ENCODE results near the gene MAPKAPK2.

MAPKAPK2 gene

DNA sequence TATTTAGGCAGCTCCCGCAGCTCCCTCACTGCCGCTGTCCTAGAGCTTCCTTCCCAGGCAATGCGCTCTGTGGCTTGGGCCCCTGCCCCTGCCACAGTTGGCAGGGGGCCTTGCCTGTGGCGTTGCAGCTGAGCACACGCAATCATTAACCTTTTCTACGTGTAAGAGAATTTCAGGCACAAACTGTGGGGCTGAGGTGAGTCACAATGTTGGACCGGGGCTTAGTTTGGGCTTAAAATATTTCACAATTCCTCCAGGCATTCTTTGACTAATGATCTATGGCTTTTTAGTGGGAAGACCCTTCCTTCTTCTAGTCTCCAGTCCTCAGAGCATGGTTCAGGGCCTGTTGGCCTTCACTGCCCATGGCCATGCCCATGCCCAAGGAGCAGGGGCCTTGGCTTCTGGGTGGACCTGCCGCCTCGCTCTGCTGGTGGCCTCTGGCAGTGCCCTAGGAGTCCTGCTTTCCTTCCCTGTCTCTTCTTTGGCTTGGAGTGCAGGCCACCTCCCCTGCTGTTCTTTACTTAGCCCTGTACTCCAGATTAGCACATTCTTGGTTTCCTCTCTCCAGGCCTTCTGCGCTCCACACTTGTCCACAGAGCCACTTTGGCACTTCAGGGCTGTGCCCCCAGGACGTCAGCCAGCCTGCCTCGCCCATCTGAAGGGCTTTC lies 39.2 kb downstream of the MAPKAPK2 start:
- no peak for DNase-seq

DNA sequence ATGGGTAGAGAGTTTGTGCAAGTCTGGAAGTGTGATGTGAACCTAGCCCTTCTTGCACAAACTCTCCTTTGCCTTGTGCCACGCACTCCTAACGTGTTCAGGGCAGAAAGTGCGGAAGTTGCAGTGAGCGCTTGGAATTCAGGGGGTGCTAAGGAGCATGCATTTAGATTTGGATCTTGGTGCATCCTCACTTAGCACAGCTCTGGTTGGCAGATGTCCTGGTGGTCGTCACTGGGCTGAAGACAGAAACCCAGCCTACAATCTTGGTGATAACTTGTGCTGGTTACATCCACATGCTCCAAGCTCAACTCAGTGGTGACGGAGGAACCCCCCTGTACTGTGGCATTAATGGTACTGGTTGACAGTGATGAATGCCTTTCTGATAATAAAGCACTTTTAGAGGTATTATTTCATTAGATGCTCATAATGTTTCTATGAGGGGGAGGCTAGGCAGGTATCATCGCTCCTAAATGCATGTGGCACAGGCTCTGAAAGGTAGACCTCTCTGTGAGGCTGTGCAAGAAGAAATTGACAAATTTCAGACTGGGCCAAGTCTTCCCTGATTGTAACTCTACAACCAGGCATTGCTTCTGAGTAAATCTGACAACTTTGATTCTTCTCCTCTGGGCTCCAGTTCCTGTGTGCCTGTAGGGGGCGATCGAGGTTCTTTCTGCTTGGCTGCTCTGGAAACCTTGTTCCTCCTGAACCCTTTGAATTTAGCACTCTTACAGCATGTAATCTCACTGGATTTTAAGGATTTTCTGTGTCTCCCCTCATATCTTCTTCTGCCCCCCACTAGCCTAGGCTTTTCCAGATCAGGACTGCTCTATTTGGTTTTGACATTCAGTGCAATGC lies 40.6 kb downstream of the MAPKAPK2 start:
- DNase-seq: peak; percentile 19 to 36 (median 23)

DNA sequence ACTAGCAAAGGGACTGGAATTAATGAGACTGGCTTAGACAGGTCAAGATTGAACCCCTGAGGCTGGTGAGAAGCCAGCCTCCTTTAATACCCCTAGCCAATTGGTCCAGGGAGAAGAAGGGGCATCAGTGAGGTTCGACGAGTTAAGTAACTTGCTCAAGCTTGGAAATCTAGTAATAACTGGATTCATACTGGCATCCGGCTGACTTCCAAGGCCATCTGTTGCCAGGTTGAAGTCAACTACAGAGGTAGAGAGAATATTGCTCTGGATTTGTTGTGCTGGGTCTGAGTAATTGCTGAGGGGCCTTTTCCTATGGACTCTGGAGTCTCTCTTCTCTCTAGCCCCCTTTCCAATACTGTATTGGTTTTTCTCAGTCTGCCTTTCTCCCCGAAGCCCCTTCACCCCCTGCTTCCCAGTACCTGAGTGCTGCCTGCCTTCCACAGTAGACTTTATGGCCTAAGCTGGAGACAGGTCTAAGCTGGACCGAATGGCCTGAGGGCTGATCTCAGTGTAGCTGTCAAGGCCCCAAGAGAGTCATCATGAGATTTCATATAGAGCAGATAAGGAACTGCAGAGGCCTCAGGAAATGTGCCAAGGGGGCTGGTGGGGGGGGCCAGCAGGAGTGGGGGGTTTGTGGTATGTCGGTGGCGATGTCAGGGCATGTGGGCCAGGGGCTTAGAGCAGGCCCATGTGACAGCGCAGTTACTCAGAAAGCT lies 43.4 kb downstream of the MAPKAPK2 start:
- DNase-seq: no peak

DNA sequence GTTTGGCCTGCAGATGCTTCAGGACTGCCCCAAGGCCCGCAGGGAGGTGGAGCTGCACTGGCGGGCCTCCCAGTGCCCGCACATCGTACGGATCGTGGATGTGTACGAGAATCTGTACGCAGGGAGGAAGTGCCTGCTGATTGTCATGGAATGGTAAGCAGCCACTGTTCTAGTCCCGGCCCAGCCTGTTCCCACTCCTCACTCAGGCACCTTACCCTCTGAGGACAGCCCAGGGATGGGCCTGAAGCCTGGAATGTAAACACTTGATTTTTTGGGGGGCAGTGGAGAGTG lies 43.9 kb downstream of the MAPKAPK2 start:
- DNase-seq: no peak

DNA sequence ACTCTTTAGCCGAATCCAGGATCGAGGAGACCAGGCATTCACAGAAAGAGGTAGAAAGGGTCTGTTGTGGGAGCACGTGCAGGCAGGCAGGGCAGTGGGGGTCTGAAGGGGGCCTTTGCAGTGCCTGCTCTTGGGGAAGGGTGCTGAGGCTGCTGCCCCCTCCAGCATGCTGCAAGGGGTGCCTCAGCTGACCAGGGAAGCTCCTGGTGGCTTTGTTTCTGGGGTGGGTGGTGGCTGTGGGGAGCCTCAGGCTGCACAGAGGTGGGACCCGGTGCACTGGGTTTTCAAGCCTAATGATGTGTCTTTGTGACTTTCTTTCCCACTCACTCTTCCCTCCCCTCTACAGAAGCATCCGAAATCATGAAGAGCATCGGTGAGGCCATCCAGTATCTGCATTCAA lies 44.3 kb downstream of the MAPKAPK2 start:
- DNase-seq: no peak

DNA sequence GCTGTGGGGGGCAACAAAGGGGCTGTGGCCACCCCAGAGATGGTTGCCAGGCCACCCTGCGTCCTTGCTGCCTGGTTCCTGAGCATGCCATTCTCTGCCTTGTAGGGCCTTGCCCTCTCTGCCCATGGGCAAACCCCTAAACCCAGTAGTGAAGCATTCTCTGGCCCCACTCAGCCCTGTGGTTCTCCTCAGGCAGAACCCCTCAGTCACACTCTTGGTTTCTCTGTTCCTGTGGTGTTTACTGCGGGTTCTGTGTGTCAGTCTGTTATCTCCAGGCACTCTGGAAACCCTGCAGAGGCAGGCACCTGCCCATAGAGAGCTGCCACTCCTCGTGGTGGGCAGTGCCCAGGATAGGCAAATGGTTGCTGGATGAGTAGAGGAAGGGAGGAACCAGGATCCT lies 44.8 kb downstream of the MAPKAPK2 start:
- no peak for DNase-seq

DNA sequence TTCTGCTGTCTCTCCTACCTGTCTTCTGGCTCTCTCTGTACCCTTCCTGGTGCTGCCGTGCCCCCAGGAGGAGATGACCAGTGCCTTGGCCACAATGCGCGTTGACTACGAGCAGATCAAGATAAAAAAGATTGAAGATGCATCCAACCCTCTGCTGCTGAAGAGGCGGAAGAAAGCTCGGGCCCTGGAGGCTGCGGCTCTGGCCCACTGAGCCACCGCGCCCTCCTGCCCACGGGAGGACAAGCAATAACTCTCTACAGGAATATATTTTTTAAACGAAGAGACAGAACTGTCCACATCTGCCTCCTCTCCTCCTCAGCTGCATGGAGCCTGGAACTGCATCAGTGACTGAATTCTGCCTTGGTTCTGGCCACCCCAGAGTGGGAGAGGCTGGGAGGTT lies 47.8 kb downstream of the MAPKAPK2 start:
- no peak for DNase-seq

DNA sequence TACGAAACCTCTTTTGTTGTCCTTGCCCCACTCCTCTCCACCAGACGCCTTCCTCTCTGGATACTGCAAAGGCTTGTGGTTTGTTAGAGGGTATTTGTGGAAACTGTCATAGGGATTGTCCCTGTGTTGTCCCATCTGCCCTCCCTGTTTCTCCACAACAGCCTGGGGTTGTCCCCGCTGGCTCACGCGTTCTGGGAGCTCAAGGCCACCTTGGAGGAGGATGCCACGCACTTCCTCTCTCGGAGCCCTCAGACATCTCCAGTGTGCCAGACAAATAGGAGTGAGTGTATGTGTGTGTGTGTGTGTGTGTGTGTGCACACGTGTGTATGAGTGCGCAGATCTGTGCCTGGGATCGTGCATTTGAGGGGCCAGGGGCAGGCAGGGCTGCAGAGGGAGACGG lies 48.3 kb downstream of the MAPKAPK2 start:
- DNase-seq: no peak

DNA sequence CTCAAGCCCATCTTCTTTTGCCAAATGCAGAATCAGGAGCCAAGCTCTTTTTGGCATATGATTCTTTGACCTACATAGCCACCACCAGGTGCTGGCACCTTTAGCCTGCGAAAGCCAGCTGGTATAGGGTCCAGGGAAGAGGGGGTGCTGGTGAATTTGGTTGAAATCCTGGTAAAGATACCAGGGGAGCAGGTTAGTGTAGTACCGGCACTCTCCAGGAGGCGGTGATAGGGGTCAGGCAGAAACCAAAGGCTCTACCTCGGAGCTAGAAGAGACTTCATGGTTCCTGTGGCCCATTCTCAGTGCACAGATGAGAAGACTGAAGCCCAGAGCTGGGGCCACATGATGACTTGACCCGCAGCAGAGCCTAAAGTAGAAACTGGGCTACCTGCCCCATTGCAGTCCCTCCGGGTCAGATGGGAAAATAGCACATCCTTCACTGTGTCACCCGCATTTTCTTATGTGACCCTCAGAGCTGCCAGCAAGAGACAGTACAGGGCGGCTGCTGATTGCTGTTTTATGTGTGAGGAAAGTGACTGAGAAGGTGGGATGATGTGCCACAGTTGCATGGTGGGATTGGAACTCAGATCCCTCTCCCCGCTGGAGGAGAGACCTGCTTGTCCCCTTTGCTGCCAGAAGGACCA lies 49.9 kb downstream of the MAPKAPK2 start:
- DNase-seq: peak; percentile 61 to 85 (median 80)

DNA sequence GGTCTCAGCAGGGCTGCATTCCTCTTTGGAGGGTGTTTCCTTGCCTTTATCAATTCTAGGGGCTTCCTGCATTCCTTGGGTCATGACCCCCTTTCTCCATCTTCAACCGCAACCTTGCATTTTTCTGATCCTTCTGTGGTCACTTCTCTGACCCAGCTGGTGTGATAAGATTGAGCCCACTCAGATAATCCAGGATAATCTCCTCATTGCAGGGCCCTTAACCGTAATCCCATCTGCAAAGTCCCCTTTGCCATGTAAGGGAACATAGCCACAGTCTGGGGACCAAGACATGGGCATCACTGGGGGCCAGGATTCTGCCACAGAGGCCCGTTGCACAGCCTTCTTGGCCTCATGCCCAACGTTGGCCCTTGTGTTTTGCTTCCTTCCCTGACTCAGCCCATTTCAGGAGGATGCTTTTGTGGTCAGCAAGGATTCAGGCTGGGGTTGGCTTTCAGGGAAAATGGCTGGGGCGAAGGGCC lies 50.9 kb downstream of the MAPKAPK2 start:
- no peak for DNase-seq

DNA sequence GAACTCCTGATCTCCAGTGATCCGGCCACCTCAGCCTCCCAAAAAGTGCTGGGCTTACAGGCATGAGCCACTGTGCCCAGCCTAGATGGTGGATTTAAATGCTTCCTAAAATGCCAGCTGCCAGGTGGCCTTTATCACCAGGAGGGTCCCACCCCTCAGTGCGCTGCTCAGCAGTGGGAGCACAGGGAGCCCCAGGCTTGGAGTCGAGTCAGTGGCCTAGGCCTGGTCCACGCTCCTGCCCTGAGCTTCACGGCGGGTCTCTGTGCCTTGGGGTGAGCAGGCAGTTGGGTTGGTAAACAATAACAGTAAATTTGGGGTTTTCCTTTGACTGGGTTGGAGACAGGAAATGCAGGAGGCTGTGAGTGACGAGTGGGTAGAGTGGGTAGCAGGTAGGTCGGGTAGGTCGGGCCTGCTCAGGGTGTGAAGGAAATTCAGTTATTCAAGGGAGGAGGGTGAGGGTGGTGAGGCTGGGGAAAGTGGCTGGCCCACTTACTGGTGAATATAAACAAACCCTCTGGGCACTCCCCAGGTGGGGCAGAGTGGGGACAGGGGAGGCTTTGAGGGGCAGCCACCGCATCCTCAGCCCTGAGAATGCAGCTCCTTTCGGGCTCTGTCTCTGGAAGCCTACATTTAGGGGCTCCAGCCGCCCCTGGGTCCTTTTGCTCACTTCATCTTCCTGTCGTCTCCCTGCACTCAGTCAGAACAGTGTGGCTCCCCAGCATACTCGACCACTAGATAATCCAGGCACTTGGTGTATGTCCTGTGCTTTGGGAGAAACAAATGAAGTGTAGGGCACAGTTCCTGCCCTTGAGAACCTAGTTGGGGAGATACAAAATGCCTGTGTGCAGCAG lies 52.4 kb downstream of the MAPKAPK2 start:
- no peak for DNase-seq

DNA sequence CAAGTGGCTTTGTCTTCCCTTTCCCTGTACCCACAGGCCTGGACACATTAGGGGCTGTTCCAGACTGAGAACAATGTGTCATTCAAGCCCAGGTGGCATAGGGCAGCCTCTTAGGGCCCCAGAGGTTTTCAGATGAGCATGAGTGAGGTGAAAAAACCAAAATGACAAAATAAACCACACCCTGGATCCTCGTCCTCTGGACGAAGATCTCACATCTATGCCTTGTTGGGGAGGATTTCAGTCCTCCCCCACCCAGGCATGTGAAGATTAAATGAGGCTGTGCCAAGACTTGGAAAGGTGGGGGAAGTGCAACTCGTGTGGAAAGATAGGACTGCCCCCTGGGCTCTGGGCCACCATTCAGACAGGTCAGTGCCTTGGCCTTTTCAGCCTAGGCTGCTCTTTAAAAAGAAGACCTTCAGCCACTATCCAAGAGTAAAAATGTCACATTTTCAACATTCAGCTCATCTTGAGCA lies 53.1 kb downstream of the MAPKAPK2 start:
- no peak for DNase-seq

DNA sequence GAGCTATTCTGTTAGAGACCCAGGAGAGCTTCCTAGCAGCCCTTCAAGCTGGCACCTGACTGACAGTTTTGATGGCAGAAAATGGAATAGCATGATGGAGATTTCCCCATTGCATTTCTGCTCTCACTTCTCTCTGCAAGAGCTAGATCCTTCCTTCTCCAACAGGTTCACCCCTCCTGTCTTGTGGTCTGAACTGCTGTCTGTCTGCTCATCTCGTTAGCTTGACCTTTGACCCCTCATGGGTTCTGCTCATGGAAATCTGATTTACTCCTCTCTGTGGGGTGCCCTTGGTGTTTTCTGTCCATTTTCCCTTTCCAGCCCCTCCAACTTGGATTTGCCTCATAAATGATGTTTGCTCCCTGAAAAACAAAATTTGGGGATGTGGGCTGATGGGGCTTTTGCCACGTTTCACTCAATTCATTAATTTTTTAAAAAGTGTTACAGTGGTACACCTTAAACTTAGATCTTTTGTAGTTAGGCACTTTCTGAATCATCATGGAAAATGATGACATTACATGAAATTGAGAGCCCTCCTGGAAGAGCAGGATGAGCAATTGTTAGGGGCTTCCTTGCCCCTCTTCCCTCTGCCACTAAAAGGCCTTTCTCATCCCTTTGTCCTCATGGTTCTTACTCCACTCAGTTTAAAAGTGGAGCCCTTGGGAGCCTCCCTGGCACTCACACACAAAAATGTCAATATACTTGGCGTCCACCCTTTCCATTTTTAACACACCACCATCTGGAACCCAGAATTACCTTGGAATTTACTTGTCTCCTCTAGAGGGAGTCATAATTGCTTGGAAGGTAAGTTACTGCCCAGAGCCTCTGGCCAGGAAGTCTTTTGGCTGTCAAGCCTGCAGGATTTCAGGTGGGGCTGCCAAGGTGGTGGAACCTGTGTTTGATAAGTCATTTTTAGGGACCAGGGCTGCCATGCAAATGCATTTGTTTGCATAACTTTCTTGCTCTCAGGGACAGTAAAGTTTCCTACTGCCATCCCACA lies 54.0 kb downstream of the MAPKAPK2 start:
- DNase-seq: no peak

DNA sequence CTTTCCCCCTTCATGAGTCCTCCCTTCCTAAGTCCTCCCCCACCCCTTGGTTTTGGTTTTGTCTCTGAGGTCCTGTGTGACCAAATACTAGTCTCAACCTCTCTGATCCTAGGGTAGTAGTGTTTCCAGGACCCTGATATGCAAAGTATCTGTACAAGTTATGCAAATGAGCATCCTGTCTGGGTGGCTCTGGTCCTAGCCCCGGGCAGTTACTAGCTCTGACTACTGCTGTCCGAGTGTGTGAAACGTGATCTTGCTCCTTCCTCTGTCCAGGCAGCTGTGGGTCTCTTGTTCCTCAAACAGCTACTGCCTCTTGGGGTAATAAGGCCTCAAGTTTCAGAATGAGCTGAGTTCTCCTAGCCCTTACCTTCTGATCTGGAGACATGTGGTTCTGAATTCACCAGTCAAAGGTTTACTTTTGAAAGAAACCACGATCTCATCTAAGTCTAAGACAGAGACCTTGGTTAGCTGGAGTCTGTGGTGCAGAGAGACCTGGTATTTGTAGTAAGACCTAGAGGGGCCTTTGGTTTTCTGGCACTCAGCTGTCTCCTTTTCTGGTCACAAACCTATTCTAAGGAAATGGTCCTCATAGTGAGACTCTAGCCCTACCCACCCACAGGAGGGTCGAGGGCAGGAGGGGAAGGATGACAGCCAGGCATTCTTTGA lies 54.8 kb downstream of the MAPKAPK2 start:
- no peak for DNase-seq

DNA sequence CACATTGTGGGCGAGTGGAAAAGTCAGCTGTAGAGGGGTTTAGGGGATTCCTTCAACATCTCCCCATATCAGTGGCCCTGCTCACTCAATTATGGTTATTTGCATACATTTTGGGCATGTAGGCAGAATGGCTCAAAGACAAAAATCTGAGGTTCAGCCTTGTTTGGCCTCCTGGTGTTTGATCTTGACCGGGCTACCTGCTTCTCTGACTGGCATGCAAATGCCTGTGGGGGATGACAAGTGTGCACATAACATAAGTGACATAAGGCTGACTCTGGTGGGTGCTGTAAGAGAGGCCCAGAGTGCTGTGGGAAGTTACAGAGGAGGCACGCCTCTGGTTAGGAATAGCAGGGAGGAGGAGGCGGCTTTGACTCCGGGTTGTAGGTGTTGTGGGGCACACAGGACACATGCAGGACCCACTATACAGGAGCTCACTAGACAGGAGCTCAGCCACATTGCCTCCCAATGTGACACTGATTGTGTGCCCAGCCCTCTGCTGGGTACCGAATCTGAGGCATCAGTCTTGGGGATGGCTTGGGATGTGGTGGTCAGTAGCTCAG lies 56.5 kb downstream of the MAPKAPK2 start:
- DNase-seq: no peak

DNA sequence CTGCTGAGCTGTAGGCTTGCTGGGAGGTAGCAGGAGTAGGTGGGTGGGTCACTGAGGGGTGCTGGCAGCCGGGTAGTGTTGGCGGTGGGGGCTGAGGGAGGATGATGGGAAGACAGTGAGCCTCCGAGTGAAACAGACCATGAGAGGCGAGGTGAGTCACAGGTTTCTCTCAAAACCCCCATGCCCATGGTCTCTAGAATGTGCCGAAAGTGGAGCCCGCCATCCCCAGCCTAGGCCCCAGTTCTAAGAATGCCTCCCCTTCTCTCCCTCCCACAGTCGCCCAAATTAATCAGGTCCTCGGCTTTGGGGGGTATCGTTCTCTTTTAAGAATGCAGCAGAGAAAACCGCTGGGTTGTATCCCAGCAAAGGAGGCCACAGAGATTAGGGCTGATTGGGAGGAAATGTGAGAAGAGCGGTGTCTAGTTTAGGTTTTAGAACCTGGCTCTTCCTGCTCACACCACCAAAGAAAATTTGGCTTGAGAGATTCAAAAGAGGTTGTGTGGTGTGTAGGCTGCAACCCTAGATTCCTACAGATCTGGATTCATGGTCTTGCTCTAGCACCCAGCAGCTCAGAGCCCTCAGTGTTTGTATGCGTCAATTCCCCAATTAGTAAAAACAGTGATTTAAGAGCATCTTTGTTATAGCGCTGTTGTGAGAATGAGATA lies 58.1 kb downstream of the MAPKAPK2 start:
- DNase-seq: no peak

DNA sequence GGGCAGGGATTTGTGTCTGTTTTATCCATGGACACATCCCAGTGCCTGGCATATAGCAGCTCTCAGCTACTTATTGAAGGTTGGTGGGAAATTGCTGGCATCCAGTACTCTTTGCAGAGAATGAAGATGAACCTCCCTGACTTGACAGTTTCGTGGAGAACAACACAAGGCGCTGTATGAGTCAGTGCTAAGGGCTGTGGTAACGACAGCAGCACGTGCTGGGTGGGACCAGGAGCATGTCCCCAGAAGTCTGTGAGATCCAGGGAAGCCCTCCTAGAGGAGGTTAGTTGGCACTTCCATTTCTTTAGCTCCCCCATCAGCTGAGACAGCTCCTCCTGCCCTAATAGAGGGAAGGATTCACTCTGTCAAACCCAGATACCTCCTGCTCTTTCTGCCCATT lies 60.0 kb downstream of the MAPKAPK2 start:
- DNase-seq: no peak

DNA sequence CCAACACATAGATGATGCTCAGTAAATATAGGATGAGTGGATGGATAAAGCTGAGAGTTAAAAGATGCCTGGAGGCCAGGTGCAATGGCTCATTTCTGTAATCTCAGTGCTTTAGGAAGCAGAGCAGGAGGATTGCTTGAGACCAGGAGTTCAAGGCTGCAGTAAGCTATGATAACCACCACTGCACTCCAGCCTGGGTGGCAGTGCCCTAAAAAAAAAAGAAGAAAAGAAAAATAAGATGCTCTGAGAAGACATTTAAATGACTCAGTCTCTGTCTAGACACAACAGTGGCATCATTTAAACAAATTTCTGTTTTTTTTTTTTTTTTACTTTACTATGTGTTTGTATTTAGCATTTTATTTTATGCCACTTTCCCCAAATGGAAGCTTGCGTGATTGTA lies 60.6 kb downstream of the MAPKAPK2 start:
- no peak for DNase-seq

DNA sequence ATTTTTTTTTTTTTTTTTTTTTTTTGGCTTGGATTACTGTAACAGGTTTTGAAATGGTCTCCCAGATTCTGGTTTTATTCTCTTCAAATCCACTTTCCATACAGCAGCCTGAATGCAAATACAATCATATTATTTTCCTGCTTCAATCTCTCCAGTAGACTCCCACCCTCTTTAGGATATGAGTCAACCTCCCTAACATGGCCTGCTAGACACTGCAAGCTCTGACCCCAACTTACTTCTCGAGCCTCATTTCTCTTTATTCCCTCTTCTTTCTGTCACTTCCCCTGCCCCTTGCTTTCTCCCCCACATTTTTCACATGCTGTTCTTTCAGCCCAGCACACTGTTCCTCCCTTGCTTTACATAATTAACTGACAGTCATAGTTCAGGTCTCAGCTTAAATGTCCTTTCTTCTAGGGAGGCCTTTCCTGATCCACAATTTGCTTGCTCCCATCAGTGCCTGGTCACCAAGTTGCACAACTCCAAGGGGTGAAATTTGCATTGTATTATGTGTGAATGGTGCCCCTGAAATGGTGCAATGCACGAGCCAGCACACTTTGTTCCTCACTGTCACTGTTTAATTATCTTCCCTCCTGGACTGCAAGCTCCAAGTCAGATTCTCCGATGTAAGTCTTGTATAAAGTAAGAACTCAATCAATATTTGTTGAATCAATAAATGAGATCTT lies 63.8 kb downstream of the MAPKAPK2 start:
- no peak for DNase-seq
